HG03108 (cell line): Measurements from ENCODE around the gene MCOLN1.
"Not testable (repeated sequence)": the region's sequence is repeated elsewhere in the genome, so short reads cannot be mapped to it uniquely, and the experiment has no call there.

Source experiments
- ATAC-seq: cut with Tn5 transposase; IDR thresholded peaks from one replicate; pipeline ENCODE4 v1.9.1; 2021; ENCODE audit warnings: moderate library complexity; ENCODE audit not compliant: unreplicated experiment

The MCOLN1 gene

DNA sequence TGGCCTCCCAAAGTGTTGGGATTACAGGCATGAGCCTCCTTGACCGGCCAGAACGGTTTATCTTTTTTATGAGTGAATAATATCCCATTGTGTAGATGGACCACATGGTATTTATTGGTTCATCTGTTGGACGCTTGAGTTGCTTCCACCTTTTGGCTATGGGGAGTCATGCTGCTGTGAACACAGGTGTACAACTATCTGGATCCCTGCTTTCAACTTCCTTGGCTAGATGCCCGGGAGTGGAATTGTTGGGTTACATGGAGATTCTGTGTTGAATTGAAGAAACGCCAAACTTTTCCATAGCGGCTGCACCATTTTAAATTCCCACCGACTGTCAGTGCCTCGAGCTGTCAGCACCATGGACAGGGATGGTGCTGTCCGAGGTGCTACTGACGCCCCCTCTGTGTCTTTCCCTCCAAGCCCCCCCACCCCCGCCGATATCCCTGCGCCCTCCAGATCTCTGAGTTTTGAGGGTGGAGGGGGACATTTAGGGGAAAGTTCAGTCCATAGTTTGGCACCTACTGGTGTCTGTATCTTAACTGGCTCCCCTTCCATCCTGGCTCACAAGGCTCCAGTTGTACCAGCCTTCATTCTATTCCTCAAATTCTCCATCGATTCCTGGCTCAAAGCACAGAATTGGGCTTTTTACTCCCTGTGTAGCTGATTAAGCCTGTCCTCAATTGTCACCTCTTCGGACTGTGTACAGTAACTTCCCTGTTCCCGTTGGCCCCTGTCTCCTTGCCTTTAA lies 40.4 kb downstream of the MCOLN1 start:
- no peak for ATAC-seq

DNA sequence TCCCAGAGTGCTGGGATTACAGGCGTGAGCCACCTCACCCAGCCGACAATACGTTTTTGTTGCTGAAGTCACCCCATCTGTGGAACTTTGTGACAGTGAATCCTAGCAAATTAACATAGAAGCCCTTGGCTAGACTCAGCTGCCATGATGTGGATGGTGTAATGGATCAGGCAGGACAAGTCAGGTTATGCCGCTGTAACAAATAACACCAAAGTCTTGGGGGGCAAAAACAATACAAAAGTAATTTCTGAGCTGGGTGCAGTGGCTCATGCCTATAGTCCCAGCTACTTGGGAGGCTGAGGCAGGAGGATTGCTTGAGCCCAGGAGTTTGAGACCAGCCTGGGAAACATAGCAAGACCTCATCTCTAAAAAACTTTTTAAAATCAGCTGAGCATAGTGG lies 42.4 kb downstream of the MCOLN1 start:
- no peak for ATAC-seq

DNA sequence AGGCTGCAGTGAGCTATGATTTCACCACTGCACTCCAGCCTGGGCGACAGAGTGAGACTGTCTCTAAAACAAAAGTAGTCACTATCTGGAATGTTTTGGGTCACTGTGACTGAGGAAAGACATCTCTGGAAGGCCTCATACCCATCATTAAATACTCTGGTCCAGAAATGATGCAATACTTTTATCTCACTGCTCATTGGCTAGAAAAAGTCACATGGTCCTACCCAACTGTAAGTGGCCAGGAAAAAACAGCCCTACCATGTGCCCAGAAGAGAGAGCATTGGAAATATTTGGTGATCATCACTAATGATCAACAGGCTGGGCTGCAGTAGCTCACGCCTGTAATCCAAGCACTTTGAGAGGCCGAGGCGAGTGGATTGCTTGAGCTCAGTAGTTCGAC lies 42.9 kb downstream of the MCOLN1 start:
- ATAC-seq = no peak

DNA sequence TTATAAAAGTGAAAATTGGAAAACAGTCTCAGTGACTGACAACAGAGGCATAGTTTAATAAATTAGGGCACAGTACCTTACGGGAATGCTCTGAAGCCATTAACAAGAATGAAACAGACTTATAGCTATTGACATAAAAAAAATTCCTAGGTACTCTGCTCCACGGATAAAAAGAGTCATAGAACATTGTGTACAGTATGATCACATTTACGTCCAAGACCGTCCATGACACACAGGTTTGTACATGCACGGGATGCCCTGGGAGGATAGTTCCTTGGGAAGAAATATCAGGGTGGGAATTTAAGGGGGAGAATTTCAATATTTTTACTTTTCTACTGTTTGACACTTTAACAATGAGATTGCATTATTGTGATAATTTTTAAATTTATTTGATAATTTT lies 48.3 kb downstream of the MCOLN1 start:
- ATAC-seq = no peak

DNA sequence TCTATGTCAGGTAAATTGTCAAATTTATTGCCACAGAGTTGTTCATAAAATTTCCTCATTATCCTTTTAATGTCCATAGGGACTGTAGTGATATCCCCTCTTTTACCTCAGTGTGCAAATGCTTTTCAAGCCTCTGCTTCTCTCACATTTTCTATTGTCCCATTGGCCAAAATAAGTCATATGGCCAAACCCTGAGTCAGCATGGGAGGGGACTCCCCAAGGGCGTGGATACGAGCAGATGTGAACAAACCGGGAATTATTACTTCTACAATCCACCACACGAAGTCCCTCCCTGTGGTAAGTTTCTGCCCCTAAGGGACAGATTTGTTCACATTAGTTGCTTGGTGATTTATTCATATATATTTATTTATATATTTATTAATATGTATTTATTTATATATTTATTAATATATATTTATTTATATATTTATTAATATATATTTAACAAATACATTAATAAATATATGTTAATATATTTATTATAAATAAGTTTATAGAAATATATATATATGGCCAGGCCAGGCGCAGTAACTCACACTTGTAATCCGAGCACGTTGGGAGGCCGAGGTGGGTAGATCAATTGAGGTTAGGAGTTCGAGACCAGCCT lies 53.1 kb downstream of the MCOLN1 start:
- no peak for ATAC-seq

DNA sequence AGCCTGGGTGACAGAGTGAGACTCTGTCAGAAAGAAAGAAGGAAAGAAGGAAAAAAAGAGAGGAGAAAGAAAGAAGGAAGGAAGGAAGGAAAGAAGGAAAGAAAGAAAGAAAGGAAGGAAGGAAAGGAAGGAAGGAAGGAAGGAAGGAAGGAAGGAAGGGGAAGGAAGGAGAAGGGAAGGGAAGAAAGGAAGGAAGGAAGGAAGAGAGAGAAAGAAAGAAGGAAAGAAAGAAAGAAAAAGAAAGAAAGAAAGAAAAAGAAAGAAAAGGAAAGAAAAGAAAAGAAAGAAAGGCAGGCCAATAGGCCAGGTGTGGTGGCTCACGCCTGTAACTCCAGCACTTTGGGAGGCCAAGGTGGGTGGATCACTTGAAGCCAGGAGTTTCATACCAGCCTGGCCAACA lies 55.0 kb downstream of the MCOLN1 start:
- not testable (repeated sequence) for ATAC-seq

DNA sequence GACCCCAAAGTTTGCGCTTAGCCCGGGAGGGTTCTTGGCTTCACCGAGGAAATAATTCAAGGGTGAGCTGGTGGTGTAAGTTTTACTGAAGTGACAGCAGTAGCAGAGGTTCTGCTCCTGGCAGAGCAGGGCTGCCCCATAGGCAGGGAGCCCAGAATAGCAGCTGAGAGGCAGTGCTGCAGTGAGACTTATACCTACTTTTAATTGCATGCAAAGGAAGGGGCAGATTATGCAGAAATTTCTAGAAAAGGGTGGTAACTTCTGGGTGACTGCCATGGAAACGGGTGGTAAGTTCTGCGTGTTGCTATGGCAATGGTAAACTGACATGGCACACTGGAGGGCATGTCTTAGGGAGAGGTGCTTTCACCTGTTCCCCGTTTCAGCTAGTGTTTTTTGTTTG lies 55.7 kb downstream of the MCOLN1 start:
- ATAC-seq = no peak

DNA sequence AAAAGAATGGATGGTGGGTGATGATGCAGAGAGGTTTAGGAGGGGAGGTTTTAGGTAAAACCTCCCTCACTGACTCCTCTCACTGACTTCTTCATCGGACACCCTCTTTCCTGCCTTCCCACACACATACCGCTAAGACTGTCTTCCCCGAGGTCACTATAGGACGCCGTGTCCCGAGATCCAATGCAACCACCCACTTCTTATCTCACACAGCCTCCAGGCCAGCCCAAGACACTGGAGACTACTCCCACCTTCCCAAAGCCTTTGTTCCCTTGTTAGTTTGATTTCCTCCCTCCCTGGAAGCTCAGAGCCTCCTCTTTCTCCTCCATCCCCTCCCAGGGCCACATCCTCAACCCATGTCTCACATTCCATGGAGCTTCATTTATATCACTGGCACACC lies 56.8 kb downstream of the MCOLN1 start:
- ATAC-seq = no peak

DNA sequence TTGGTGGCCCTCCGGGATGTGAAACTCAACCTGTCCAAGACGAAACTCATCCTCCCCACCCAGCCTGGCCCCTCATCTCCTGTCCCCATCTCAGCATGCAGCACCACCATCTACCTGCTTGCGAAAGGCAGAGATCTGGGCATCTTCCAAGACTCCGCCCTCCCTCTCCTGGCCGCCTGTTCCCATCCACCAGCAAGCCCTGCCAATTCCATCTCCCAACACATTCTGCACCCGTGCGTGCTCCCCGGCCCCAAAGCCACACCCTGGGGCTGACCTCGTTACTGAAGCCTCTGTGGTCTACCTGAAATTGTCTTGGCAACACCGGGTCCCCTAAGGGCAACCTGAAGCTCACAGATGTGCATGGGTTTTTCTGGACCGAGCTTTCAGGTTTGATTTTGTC lies 60.0 kb downstream of the MCOLN1 start:
- ATAC-seq = no peak
